H4 (cell line): ENCODE results near the gene ADAM33. TPM values are rescaled to one million over a fixed set of nuclear protein-coding genes. Genes with fewer than 3 reads are reported as not detected.
A peak's percentile ranks its signal among the peaks of the same experiment; 100 is the strongest.

Experiments
- DNase-seq: peaks from one replicate; pipeline ENCODE4 v3.0.0-alpha.2; 2015; ENCODE audit warnings: low spot score
- total RNA-seq: library from RNA; depleted of rRNA; stranded (reverse); fragments of >200 nt; shearing (Covaris generic); gene quantifications from 2 replicates; pipeline ENCODE4 v1.2.3, GENCODE V29; 2014

ADAM33 gene
- total RNA-seq, 1 experiment from 2014 or later, result not detected

DNA sequence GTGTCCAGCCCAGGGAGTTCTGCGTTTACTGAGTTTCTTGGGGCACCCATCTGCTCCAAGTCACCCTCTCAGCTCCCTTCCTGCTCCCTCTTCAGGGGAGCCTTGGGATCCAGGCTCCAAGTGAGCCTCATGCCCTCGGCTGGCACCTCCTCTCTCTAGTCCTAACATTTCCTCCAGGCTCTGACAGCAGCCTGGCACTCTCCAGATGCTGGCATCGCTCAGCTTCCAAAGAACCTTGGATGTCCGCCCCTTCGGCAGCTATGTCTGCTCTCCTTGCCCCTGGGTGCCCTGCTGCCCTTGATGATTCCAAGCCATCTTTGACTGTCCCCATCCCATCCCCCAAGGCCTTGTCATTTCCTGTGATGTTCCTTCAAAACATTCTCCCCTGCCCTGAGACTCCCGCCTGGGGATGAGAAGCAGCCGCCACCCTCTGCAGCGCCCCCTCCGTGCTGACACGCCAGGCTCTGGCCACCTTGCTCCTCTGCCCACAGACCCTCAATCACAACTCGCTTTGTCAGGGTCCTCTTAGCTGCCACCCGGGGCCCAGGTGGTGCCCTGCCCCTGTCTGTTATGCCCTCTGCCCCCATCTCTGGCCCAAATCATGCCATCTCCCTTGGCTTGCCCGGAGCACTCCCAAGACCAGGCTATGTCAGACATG lies 12.0 kb downstream of the ADAM33 start:
- DNase-seq, result no peak

DNA sequence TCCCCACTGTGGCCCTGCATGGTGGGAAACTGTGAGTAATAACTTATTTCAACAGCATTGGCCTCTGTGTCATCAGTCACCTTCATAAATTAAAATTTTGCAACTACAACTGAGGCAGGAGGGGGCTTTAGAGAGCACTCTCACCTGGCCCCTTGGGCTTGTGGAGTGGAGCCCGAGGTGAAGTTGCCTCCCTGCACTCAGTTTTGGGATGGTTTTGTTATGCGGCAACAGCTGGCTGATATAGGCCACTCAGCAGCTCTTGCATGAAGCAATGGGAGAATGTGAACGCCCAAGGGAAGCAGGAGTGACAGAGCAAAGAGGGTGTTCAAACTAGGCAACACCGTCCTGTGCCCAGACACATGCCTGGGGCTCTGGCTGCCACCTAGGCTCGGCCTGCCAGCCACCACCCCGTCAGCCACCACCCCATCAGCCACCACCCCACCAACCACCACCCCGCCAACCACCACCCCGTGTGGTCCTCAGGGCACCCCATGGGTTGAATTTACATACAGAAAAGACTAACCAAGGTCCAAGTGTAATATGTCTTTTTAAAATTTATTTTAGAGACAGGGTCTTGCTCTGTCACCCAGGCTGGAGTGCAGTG lies 14.3 kb downstream of the ADAM33 start:
- no peak for DNase-seq

DNA sequence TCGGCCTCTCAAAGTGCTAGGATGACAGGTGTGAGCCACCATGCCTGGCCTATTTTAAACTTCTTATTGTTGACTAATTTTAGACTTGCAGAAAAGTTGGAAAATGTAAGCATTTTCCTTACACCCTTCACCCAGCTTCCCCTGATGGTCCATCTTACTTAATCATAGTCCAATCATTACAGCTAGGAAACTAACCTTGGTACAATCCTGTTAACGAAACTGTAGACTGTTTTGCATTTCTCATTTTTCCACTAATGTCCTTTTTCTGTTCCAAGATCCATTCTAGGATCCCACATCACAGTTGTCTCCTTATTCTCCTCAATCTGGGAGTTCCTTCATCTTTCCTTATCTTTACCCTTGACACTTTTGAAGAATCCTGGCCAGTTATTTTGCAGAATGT lies 18.0 kb downstream of the ADAM33 start:
- no peak for DNase-seq

DNA sequence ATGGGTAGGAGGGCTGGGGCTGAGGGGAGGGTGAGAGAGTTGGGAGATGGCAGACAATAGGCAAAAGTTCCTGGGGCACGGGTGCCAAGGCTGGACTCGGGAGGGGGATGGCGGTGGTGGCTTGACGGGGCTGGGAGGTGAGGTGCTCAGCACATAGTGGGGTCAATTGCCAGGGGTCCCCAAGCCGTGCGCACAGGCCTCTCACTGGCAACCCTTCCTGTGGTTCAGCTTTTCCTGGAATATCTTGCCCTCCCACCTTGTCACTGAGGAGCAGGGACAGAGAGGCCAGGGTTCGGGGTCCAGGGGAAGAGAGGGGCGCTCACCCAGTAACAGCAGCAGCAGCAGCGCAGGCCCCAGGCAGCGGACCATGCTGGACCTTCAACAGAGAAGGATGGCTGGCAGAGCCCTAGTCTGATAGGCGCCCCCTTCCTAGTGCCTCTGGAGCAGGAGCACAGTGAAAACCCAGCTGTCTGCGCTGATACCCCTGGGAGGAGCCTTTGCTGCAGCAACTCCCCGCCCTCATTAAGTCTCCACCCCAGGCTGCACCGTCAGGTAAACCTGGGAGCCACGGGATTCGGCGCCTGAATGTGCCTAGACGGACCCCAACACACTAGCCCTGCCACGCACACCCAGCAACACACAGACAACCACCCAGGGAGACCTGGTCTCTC lies 18.6 kb downstream of the ADAM33 start, which contains the start of gene GFRA4:
TSS of gene GFRA4 (minus strand) at position 369 of the 671 bp plus-strand sequence. CDS start at position 369, 0 bp downstream.
- DNase-seq, result no peak

DNA sequence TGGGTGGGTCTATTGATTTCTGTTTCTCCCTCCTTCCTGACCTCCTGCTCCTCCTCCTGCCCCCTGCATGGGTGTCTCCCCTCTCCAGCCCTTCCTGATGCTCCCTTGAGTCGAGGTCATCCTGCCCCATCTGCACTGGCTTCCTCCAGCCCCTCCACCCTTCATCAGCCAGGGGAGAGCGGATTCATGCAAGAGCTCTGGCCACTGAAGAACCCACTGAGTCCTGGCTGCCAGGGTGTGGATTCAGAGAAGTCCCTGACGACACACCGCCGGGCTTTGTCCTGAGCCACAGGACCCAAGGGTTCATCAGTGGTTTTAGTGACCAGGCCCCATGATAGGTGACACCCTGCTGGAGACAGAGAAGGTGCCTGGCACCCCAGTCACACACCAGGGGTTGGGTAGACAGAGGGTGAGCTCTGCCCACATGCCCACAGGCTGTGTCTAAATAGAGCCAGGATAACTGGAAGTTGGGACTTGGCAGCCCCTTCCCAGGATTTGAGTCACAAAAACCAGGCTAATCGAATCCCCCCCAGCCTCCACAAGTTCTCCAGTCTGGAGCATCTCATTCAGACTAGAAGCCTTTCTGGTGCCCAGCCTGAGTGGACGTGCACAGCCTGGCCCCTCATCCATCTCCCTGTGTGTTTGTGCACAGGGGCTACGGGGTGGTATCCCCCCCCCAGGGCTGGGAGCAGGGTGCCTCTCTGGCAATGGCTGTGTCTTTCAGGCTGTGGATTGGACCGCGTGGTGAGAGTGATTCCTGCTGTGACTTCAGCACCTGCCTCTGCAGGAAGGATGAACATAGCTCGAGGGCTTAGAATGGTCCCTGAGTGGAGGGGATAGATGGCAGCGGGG lies 19.8 kb downstream of the ADAM33 start:
- DNase-seq, result no peak

DNA sequence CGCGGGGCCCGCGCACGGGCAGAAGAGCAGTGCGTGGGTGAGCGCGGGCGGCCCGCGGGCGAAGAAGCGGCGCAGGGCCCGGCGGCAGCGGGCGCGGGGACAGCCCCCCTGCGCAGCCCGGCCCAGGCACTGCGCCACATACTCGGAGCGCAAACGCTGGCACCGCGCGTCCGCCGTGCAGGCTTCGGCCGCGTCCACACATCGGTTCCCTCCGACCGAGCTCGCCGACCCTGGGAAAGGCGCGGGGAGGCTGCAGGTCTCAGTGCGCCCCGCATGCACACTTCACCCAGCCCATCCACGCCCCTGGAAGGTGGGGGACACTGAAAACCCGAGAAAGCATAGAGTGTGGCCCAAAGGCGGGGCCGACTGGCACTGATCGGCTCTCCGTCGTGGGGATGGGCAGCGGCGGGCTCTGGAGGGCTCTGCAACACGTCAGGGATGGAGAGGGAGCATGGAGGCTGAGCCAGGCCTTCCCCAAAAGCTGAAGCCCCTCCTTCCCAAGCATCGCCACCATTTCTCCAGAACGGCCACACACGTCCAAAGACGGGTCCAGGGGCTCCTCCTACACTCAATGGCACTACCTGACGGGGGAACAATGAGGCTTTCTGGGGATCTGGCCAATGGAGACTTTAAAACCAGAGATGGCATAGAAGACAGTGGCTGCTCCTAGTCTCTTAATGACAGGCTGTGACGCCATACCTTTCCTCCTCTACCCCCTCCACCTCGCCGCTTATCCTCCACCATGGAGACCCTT lies 20.6 kb downstream of the ADAM33 start:
- no peak for DNase-seq

DNA sequence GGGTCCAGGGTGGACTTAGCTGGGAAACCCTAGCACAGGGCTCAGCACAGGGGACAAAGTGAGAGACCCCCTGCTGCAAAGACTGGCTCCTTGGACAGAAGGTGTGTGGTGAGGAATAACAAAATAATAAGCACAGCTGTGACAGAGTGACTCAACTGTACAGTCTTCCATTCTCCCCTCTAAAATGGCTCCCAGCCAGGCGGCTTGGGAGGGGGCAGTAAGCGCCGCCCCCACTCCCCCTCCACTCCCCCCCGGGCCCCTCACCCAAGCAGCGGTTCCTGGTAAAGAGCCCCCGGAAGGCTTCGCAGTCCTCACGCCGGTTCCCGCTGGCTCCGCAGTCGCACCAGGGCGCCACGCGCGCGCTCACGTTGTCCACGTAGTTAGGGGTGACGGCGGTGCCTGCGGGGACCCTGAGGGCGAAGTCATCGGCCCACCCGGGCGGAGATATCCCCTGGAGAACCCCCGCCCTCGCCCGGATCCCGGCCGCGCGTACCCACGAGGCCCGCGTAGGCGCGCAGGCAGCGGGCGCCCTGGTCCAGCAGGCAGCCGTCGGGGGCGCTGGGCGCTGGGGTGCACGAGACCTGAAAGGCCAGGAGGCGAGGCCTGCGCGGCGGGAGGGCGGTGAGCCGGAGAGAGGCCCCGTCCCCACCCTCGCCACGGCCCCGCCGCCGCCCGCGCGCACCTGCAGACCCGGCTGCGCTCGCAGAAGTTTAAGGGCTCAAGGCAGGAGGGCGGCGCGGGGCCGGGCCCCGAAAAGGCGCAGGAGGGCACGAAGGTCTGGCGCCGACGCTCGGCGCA lies 21.3 kb downstream of the ADAM33 start:
- DNase-seq, result no peak

DNA sequence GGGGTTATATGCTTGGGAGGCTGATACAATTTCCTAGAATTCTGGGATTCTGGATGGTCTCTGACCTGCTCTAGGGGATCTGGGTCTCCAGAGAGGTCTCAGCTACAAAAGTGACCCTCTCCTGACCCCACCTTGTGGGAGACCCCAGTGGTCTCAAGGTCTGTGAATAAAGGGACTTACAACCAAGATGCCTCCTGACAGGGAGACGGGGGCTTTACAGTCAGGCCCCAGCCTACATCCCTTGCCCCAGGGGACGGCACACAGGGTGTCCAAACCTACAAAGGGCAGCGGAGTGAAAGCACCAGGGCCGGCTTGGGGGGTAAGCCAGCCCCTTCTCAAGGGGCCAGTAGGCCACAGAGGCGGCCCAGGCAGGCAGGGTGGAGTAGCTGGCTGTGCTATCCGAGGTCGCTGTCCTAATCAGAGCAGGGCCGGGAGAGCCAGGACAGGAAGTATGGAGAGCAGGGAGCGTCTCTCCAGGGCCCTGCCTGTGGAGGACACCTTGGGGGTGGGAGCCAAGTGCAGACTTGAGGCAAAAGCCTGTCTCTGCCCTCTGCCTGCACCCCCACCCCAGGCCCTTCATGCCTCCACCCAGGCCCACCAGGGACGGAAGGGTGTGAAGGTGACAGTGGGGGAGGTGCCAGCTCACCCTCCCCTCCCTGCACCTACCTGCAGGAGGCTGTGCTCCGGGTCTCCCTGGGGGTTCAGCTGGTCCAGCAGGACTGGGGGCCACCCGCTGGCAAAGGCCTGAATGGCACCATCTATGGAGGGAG lies 22.1 kb downstream of the ADAM33 start:
- no peak for DNase-seq

DNA sequence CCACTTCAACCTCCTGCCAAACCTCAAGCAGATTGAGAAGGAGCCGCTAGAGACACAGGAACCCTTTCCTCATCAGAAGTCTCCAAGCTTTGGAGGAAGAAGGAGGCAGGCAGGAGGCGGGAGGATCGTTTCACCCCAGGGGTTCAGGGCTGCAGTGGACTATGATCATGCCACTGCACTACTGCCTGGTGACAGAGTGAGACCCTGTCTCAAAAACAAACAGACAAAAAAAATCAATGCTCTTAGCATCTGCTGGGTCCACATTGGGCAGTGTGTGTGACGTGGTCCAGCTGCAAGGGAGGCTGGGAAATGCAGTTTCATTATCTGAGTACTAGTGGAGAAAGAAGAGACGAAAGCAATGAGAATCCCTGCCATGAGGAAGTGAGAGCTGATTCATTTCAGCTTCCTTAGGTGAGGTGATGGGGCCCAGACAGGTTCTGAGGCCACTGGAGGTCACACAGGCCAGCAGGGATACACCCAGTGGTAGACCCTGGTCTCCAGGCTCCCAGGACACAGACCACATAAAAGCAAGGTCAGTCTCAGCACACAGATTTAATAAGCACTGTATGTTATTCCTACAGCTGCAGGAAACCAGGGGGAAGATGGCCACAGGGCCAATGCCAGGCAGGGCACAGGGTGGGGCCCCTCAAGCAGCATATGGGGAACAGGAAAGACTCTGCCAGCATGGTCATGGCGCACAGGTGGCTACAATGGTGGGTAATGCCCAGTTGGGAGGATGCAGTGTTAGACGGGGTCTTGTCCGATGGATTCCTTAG lies 22.9 kb downstream of the ADAM33 start:
- no peak for DNase-seq

DNA sequence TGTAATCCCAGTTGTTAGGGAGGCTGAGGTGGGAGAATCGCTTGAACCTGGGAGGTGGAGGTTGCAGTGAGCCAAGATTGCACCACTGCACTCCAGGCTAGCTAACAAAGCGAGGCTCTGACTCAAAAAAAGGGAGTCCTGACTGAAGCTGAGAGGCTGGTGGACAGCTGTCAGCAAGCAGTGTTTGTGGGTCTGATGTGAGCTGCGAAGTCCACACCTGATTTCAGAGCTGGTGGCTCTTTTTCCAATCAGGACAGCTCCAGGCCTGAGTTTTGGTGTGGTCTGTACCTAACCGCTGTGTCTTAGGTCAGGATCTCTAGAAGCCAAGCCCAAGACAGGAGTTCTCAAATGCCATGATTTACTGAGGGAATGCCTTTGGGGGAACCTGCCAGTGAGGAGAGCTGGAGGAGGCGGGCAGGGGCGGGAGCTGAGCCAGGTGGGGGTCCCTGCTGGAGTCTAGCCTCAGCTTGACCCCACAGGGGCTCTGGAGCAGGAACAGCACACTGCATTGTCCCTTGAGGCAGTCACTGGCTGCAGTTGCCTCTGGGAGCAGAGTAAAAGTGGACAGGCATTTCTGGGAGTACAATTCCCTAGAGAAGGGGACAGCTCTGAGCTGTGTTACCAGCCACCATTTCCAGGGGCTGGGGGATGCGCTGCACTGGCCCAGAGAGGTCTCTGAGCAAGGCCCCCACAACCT lies 23.6 kb downstream of the ADAM33 start:
- DNase-seq, result no peak

DNA sequence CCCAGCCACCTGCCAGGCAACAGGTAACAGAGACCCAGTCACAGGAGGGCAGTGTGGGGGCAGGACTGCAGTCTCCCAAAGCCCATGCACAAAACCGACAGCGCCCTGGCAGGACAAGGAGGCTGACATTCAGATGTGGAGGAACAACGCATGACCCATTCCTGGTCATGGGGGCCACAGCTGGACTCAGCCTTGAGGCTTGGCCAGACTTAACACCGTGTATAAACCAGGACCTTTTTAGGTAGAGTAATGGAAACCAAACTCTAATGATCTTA lies 26.7 kb downstream of the ADAM33 start:
- no peak for DNase-seq

DNA sequence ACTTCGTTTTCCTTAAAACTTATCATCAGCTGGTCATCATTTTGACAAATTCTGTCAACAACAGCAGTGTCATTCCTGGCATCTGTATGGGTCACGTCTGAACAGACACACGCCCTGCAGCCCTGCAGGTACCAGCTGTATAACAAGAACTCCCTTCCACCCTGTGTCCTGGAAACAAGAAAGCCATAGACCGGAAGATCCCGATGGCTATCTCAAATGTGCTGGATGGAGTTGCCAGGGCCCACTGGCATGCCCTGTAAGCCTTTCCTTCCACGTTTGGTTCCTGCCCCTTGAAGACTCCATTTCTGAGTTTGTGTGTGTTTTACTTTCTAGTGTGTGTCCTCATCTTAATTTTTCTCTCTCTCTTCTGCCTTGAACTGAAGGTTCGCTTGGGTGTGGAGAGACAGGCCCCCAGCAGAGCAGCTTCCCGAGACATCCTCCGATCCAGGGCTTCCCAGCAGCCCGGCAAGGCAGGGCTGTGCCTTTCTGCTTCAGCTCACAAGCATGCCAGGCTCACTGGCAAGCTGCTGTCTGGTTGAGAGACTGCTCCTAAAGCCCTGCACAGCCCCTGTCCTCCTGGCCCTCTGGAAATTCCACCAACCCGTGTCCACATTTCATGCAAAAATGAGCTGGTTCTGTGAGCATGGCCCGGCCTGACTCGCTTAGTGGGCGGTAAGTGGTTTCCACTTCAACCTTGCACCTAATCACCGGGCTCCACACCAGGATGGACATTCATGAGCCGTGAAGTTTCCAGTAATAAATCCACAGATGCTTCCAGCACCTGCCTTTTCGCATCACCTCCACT lies 27.3 kb downstream of the ADAM33 start:
- no peak for DNase-seq

DNA sequence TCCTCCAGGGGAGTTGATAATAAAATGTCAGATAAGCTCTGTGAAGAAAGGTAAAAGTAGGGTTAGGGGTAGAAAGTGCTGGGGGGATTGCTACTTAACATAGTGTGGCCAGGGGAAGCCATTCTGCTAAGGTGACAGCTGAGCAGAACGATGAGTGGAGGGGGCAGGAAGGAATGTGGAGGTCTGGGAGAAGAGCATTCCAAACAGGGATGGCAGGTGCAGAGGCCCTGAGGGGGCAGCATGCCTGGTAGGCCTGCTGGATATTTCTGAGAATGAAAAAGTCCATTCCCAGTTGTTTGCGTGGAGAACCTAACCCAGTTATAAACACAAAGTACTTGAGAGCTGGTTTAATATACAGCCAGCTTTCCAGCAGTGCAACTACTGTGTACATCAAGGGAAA lies 27.9 kb downstream of the ADAM33 start:
- DNase-seq, result no peak

DNA sequence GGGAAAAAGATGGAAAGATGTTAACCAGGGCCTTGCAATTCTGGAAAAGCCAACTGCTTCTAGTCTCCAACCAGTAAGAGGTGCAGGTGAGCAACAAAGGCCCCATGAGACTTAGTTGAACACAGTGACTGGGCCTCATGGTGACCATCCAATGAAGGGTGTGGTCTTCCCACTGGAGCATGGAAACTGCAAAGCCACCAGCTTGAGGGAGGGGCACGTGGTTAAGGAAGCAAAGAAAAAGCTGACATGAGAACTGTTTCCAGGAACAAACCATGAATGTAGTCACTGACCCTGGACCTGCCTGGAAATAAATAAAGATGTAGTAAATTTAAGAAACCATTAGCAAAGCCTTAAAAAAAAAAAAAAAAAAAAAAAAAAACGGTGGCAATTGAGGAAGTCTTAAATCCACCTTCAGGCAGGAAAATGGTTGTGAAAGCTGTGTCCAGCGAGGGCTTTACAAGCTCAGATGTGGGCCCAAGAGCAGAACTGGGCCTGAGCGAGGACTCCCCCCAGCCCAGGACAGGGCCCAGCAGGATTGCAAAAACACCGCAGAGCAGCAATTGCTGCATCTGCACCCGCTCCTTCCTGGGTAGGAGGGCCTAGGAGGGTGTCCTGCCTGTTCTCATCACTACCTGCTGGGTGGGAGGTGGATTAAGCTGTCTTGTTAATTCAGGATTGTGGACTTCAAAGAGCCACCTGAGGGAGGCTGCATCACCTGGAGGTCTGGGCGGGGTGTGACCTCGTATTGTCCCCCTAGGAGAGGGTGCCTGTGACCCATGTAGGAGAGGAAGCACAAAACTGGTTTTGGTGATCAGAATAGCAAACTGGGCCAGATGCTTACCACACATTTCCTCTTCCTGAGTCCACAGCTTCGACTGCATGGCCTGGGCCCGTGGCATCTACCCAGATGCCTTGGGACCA lies 28.9 kb downstream of the ADAM33 start:
- DNase-seq, result peak; percentile 49

DNA sequence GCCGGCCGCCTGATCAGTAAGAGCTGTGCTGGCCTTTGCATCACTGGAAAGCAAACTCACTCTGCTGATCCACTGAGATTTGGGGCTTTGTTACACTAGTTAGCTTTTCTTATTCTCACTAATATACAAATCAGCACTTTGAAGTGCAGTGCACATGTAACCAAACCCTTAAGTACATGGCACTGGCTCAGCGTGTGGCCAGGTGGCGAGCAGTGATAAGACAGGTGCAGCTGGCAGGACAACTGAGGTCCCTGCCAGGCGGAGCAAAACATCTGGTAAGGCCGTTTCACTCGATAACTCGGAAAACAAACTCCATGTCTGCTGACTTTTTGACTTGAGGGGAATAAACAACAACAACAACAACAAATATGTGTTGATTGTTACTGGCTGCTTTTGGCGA lies 29.6 kb downstream of the ADAM33 start:
- DNase-seq, result no peak

DNA sequence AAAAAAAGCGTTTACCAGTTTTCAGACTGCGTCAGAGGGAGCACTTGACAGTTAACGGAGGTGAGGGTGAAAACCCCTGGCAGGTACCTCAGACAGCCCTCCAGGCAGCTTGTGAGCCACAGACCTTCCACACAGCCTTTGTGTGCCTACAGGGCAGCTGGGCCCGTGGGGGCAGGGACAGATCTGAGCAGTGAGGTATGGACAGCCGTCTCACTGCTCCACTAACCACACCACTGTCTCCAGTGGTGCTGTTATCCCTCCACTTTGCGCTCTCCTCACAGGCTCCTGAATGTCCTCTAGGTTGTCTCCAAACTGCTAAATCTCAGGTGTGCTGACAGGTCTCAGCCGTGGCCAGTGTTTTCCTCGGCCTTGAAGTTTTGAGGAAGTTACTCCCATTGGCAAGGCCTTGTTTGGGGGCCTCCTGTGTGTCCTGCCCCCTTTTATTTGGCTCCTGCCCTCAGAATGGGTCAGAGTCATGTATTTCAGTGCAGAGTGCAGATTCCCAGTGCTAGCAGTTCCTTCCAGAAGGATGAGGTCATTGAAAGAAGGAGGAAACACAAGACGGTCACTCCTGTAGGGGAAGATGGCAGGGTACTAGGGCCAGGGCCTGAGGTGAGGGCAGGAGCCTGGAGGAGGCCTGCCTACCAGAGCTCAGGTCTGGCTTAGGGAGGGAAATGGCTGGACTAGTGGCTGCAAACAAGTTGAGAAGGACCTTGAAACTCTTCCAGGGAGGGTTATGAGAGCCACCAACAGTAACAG lies 30.4 kb downstream of the ADAM33 start:
- no peak for DNase-seq
